HG03039 (cell line): ENCODE data around the gene SERPINF2.
"Not testable (repeated sequence)": the region's sequence is repeated elsewhere in the genome, so short reads cannot be mapped to it uniquely, and the experiment has no call there.

Experiments
- ATAC-seq: cut with Tn5 transposase; IDR thresholded peaks from one replicate; pipeline ENCODE4 v1.9.1; 2021; ENCODE audit warnings: mild to moderate bottlenecking, moderate library complexity; ENCODE audit not compliant: unreplicated experiment

SERPINF2 gene

GRCh38 chr17:1716076-1716911, 26.4 kb upstream of the SERPINF2 start:
- ATAC-seq: peak; percentile 77

DNA sequence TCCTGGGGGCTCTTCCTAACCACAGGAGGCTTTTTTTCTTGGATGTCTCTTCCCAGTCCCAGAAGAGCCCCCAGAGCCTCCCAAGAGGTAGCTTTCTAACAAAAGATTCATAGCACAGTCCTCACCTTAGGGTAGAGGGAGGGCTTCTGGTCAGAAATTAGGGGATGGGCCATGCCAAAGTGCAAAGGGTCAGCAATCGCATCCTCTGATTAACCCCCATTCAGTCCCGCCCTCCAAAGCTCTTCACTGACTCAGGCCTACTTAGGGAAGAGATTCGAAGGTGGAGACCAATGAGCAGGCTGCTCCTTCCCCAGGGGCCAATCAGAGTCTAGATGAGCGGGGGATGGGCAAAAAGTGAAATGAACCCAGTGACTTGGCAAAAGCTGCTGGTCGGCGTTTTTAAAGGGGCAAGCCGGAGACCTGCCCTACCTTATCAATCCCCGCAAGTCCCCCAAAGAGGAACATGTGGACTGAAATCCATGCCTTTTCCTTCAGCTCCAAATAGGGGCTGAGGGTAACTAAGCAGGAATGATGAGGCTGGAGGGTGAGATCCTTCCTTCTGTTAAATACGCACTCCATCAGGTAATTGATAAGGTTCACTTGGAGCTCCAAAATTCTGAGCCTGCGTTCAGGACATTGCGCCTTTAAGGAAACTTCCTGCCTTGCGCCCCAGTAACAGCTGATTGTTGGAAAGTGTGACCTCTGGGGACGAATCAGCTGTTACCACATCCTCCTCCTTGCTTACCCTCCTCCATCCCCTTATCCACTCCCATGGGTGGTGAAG, 25.6 kb upstream of the SERPINF2 start:
- ATAC-seq: peak; percentile 33

DNA sequence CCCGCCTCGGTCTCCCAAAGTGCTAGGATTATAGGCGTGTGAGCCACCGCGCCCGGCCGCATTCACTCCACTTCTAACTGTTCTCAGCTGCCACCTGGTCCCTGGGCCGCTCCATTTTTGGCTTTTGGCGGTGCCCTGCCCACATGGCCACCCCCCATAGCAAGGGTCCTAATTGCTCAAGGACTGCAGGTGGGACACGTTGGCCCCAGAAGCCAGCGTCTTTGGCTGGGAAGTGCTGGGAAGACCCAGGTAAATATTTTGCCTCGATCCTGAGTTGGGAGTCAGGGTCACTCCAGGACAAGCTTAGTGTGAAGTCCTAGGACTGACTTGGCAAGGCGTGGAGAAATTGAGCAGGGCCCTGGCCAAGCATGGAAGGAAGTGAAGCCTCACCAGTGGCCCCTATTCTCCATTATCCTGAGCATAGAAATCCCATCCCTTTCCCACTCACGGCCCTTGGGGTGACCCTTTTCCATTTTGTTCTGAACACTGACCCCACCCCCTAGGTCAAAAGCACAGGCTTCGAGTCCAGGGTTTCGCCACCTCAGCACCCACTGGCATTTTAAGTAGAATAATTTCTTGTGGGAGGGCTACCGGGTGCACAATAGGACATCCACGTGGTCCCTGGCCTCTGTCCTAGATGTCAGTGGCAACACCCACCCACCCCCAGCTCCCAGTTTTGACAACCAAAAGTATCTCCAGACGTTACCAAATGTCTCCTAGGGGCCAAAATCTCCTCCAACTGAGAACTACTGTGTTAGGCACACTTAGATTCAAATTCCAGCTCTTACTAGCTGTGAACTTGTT, 24.1 kb upstream of the SERPINF2 start:
- ATAC-seq: no peak

GRCh38 chr17:1720856-1721386, 21.8 kb upstream of the SERPINF2 start:
- ATAC-seq: no peak

DNA sequence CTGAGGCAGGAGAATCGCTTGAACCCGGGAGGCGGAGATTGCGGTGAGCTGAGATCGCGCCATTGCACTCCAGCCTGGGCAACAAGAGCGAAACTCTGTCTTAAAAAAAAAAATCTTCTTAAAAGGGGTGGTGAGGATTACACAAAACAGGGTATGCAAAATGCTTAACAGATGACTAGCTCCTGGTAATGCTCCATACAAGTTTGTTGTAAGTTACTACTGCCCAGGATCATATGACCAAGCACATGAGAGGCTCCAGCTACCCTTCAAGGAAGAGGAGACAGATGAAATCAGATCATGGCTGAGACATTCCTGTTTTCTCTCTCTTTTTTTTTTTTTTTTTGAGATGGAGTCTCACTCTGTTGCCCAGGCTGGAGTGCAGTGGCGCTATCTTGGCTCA, 20.6 kb upstream of the SERPINF2 start:
- ATAC-seq: not testable (repeated sequence)

GRCh38 chr17:1724351-1724868, 18.3 kb upstream of the SERPINF2 start, which contains the start of gene WDR81:
TSS of gene WDR81 (plus strand) at chr17:1724704. CDS start at chr17:1724960, 256 bp downstream.
- peak; percentile 55 for ATAC-seq

DNA sequence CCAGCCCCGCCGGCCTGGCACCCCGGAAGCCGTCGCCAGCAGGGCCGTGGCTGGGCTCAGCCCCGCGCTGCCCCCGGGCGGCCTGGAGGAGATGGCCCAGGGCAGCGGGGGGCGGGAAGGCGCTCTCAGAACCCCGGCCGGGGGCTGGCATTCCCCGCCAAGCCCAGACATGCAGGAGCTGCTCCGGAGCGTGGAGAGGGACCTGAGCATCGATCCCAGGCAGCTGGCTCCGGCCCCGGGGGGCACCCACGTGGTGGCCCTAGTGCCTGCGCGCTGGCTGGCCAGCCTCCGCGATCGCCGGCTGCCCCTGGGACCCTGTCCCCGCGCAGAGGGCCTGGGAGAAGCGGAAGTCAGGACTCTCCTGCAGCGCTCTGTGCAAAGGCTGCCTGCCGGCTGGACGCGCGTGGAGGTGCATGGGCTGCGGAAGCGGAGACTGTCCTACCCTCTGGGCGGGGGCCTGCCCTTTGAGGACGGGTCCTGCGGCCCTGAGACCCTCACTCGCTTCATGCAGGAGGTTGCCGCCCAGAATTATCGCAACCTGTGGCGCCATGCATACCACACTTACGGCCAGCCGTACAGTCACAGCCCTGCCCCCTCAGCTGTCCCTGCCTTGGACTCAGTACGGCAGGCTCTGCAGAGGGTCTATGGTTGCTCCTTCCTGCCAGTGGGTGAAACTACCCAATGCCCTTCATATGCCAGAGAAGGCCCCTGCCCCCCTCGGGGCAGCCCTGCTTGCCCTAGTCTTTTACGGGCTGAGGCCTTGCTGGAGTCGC, 17.6 kb upstream of the SERPINF2 start:
- peak; percentile 10 for ATAC-seq

DNA sequence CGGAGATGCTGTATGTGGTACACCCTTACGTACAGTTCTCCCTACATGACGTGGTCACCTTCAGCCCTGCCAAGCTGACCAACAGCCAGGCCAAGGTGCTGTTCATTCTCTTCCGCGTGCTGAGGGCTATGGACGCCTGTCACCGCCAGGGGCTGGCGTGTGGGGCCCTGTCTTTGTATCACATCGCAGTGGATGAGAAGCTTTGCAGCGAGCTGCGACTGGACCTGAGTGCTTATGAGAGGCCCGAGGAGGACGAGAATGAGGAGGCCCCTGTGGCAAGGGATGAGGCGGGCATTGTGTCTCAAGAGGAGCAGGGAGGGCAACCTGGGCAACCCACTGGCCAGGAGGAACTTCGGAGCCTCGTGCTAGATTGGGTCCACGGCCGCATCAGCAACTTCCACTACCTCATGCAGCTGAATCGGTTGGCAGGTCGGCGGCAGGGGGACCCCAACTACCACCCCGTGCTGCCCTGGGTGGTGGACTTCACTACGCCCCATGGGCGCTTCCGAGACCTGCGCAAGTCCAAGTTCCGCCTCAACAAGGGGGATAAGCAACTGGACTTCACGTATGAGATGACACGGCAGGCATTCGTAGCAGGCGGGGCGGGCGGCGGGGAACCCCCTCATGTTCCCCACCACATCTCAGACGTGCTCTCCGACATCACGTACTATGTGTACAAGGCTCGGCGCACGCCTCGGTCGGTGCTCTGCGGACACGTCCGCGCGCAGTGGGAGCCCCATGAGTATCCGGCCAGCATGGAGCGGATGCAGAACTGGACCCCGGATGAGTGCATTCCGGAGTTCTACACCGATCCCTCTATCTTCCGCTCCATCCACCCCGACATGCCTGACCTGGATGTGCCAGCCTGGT, 16.8 kb upstream of the SERPINF2 start:
- no peak for ATAC-seq

GRCh38 chr17:1726626-1727257, 15.9 kb upstream of the SERPINF2 start:
- ATAC-seq: no peak

- no peak for ATAC-seq
Observed at GRCh38 chr17:1727258-1727789, 15.3 kb upstream of the SERPINF2 start.

- no peak for ATAC-seq
Observed at GRCh38 chr17:1727876-1728630, 14.6 kb upstream of the SERPINF2 start.

DNA sequence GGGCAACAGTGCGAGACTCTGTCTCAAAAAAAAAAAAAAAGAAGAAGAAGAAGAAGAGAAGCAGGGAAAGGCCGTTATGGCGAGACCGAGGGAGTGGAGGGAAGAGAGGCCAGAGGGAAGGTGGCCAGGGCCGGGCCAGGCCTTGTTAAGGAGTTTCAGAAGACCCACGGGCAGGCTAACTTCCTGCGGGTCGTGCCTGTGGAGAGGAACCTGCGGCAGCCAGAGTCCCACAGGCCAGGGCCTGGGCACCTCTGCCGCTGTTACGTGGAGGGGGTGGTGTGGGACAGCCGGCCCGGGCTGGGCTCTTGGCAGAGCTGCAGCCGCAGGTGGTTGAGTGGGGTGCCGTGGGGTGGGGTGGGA, 12.7 kb upstream of the SERPINF2 start:
- ATAC-seq: no peak

DNA sequence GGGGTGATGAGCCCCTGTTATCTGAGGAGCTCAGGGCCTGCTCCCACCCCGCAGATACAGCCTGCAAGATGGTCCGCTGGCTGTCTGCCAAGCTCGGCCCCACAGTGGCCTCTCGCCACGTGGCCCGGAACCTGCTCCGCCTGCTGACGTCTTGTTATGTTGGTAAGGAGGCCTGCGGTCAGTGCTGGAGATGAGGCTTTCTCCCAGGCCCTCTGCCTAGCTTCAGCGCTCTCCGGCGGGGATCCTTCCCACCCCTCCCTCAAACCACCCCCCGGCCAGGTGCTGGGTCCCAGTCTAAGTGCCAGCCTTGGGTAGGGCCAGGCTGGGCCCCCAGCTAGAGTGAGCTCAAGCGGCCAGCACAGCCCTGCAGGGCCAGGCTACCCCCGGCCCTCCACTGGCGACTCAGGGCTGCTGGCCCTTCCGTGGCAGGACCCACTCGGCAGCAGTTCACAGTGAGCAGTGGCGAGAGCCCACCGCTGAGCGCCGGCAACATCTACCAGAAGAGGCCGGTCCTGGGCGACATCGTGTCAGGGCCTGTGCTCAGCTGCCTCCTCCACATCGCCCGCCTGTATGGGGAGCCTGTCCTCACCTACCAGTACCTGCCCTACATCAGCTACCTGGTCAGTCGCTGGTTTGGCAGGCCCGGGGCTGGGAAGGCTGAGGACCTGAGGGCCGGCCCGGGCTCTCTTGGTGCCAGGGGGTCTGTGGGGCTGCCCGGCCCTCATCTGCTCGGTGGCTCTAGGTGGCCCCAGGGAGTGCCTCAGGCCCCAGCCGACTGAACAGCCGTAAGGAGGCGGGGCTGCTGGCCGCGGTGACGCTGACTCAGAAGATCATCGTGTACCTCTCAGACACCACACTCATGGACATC, 12.1 kb upstream of the SERPINF2 start:
- no peak for ATAC-seq

DNA sequence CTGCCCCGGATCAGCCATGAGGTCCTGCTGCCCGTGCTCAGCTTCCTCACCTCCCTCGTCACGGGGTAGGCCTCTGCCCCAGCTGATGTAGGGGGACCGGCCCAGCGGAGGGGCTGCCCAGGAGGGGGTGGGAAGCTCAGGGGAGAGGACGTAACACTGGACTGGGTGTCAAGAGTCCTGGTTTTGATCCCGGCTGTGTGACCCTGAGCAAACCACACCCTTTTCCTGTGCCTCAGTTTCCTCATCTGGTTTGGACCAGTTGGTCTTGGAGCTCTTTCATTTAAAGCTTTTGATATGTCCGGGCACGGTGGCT, 11.5 kb upstream of the SERPINF2 start:
- ATAC-seq: no peak

GRCh38 chr17:1732241-1732832, 10.3 kb upstream of the SERPINF2 start:
- no peak for ATAC-seq

GRCh38 chr17:1732833-1733321, 9.8 kb upstream of the SERPINF2 start:
- no peak for ATAC-seq
